Stimulated activated CD8-positive, alpha-beta memory T cell treated with anti-CD3 and anti-CD28 coated beads, Interleukin-4, amount 100 ng/mL, for 24 hours (primary cell): Measurements from ENCODE around the gene ITGA8.

ENCODE experiments used
- DNase-seq: peaks from one replicate; pipeline ENCODE4 v3.0.0-alpha.2; 2020; ENCODE audit warnings: low read depth

Gene ITGA8

DNA sequence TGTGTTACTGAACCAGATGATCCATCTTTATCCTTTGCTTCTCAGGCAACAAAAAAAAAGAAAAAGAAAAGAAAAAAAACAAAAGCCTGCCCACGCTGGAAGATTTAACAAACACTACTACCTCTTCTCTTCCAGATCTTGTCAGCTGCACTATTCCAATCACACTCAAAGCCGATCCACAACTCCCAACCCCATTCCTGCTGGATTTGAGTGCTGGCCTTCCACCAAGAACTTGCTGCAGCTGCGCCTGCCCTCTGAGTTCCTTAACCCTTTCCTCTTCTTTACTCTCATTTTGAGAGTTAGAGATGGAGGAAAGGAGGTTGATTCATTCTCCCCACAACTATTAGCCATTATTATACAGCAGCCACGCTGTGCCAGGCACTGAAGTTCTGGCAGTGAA lies 16.0 kb upstream of the ITGA8 start:
- DNase-seq: no peak

DNA sequence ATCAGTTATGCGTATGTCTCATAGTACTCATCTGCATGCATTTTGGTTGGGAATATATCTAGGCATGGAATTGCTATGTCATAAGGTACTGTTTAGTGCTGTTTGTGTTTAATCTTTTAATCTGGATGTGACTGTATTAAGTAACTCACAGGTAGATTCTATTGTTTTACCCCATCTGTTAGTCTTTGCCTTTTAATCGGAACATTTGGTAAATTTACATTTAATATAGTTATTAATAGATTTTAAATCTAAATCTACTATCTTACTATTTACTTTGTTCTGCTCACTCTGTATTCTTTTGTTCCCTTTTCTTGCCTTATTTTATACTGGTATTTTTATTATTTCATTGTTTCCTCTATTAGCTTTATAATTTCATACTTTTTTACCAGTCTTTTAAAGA lies 10.6 kb upstream of the ITGA8 start:
- DNase-seq: no peak

DNA sequence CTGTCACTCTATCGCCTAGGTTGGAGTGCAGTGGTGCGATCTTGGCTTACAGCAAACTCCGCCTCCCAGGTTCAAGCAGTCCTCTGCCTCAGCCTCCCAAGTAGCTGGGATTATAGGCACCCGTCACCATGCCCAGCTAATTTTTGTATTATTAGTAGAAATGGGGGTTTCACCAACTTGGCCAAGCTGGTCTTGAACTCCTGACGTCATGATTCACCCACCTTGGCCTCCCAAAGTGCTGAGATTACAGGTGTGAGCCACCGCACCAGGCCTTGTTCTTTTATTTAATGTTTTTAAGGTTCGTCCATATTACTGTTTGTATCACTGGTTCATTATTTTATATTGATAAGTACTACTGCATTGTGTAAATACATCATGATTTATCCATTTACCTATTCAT lies 10.2 kb upstream of the ITGA8 start:
- DNase-seq: no peak

DNA sequence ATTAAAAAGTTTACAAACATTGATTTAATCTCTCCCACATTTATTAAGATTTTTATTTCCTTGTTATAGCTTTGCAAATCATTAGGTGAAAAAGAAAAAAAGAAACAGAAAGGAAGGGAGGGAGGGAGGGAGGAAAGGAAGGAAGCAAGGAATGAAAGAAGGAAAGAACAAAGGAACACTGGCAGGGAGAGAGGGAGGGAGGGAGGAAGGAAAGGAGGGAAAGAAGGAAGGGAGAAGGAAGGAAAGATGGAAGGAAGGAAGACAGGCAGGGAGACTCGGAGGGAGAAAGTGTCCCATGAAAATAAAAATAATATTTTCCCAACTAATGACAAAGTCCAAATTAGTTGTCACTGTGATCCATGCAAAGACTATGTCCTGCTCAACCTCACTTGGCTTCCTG lies 6.3 kb upstream of the ITGA8 start:
- DNase-seq: no peak

- DNase-seq: no peak
Measured at GRCh38 chr10:15725603-15726002, 5.9 kb upstream of the ITGA8 start.

DNA sequence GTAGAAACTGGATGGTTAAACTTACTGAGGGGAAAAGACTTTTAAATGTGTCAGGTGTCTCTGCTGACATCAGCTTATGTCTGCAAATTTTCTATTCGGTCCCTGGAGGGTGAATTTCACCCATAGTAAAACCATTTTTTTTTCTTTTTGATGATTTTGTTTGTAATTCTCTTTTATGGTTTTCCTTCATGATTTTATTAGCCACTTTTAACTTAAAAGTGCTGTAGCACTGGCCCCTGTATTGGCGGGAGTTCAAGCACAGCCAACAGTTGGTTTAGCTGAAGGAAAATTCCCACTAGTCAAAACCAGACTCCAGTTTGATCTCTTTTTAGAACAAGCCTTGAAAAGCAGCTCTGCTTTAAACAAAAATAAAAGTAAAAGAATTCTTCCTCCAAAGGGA lies 5.0 kb upstream of the ITGA8 start:
- no peak for DNase-seq

GRCh38 chr10:15723803-15724202 lies 4.1 kb upstream of the ITGA8 start:
- DNase-seq: no peak

- DNase-seq: no peak
Measured at GRCh38 chr10:15720635-15721287, 1.0 kb upstream of the ITGA8 start.

GRCh38 chr10:15719049-15719898 lies 448 bp downstream of the ITGA8 start:
- no peak for DNase-seq

DNA sequence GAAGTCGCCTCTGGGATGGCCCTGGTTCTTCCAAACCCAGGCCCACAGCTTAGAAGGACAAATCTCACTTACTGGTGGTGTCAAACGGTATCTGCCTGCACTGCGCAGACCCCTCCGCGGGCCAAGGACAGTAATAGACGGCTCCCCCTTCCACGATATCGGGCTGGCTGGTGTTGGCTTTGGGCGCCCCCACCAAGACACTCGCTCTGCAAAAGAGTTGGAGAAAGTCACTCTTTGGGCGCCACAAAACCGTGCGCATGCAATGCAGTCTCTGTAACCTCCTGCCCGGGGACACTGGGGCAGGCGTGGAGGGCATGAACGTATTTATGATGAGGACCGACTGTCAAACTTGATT lies 1.1 kb downstream of the ITGA8 start:
- no peak for DNase-seq

DNA sequence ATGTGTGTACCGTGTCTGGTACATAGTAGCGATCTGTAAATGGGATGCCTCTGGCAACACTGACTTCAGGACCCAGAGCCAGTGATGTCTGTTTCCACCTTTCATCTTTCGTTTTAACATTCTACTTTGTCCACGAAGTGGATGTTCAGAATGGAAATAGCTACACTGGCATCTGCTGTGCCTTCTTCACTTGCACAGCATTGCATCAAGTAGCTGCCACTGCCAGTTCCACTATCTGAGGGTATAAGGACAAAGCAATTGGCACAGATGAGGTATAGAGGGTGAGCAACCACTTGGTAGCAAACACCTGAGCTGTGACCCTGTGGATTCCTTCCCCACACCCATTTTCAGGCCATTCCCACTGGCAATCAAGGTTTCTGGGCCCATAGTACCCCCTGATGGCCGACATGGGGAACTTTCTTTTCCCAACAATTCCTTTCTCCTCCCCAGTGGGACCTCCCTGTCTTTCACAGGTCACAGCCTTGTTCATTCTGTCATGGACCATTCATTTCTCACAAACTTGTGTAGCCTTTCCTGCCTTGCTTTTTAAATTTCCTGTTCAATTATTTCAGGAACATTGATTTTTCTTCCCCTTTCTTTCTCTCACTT lies 4.0 kb downstream of the ITGA8 start:
- DNase-seq: no peak

DNA sequence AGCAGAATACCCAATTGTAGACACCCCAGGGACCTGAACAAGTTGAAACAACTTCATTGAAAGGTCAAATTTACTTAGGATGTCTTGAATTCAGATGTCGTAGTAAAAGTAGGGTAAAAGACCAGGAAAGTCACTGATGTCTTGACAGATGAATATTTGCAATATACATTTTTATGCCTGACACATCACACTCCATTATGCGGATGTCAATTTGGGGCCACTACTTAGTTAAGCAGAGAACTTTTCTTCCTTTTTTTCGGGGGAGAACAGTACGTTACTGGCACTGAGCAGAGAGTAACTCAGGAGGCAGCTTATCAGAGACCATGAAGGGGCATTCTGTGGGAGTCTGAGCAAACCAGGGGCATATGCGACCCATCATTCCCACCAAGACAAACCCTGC lies 4.9 kb downstream of the ITGA8 start:
- DNase-seq: no peak

- DNase-seq: no peak
Measured at GRCh38 chr10:15712883-15713282, 6.8 kb downstream of the ITGA8 start.

- DNase-seq: no peak
Measured at GRCh38 chr10:15710455-15710854, 9.3 kb downstream of the ITGA8 start.

DNA sequence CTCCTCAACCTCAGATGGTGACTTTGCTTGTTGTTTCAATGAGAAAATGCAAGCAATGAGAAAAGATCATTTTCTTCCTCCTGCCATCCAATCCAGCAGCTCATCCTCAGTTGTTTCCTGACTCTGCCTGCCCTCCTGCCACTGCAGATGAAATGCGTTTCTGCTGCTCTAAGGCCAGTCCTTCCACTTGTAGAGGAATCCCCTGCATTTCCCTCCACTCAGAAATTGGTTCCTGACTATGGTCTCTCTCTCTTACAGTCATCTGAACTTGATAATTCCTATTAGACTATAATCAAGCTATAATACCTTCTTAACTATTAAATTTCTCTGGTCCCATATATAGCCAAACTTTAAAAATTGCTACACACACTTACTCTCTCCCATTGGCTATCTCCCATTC lies 14.4 kb downstream of the ITGA8 start:
- DNase-seq: no peak

GRCh38 chr10:15704581-15704968 lies 15.1 kb downstream of the ITGA8 start:
- no peak for DNase-seq

GRCh38 chr10:15703944-15704580 lies 15.7 kb downstream of the ITGA8 start:
- no peak for DNase-seq

GRCh38 chr10:15703151-15703880 lies 16.4 kb downstream of the ITGA8 start:
- no peak for DNase-seq

DNA sequence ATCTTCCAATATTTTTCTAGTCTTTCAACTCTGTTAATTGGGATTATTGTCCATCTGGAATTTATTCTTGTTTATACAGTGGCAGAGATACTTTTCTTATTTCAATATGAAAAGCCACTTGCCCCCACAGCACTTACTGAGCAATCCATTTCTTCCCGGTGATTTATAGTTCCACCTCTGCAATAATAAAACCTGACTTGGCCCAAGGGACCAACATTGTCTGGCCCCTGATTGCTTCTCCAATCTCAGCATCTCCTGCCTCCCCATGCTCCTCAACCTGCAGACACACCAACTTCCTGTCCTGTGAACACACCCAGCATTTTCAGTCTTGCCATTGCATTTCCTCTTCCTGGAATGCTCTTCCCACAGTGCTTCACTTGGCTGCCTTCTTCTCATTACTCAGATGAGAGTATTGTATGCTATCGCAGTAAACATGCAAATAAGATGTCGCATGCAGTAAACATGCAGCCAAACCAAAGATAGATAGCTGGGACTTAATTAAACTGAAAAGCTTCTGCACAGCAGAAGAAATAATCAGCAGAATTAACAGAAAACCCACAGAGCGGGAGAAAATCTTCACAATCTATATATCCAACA lies 19.5 kb downstream of the ITGA8 start:
- no peak for DNase-seq

GRCh38 chr10:15695852-15696251 lies 23.9 kb downstream of the ITGA8 start:
- DNase-seq: no peak

- DNase-seq: no peak
Measured at GRCh38 chr10:15690031-15690430, 29.7 kb downstream of the ITGA8 start.

- DNase-seq: no peak
Measured at GRCh38 chr10:15684768-15685167, 35.0 kb downstream of the ITGA8 start.
